Measurements from ENCODE around the gene CMSS1.

The CMSS1 gene

DNA sequence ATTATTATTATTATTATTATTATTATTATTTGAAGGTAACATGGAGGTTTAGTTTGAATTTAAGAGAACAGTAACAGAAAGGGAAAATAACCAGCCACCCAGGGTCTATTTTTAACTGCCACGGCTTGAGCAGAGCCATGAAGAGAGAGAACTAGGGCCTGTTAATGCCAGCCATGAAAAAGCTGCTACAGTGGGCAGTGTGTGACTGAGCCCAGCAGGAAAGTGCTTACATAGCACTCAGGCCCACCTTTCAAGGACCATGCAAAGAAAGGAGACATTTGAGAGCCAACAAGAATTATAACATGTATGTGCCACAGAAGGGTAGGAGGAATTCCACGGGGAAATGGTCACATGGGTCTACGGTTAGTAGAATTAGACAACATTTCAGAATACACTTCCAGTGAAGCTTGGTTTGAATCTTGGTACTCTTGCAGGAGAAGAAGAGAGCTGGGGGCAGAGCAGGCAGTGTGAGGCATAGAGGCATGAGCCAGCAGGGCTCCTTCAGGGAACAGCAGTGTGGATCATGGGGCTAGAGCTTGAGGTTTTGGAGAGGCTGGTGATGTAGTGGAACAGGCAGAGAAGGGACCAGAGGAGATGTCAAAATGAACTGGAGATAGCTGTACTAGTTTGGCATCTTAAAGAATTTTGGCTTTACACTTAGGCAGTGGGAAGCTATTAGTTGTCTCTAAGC, 140.7 kb downstream of the CMSS1 start:
- no peak for DNase-seq (ENCODE audit: low read depth, low spot score)

DNA sequence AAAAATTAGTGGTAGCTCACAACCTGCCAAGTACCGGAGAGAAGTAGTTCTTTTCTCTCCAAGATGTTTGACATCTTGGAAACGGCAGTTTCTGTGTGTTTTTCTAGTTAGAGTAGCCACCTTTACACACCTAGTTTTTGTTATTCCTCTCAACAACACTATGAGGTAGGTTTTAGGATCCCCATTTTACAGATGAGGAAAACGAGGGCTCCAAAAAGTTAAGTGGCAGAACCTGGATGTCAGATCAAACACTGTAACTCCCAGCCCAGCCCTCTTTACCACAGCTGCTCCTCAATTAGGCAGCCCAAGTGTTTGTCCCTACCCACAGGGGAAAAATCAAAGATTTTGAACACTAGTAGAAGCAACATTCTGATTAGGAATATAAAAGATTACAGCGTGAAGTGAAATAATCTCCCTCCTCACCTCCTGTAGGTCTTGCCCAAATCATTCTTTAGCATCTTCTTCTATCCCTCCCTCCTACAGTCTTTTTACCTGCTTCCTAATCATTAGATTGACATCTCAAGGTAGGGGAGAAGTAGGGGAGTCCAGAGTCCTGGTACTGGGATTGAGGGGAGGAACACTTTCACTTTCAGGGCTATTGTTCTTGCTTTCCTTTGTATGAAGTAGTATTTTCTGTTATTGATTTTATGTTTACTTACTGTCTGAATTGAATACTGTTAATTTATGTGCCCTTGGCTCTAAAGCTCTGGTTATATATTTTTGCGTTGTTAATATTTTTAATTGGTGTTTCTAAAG, 142.6 kb downstream of the CMSS1 start:
- no peak for DNase-seq (ENCODE audit: low read depth, low spot score)

- no peak for DNase-seq (ENCODE audit: low read depth, low spot score)
Measured at GRCh38 chr3:99960941-99961340, 143.3 kb downstream of the CMSS1 start.

DNA sequence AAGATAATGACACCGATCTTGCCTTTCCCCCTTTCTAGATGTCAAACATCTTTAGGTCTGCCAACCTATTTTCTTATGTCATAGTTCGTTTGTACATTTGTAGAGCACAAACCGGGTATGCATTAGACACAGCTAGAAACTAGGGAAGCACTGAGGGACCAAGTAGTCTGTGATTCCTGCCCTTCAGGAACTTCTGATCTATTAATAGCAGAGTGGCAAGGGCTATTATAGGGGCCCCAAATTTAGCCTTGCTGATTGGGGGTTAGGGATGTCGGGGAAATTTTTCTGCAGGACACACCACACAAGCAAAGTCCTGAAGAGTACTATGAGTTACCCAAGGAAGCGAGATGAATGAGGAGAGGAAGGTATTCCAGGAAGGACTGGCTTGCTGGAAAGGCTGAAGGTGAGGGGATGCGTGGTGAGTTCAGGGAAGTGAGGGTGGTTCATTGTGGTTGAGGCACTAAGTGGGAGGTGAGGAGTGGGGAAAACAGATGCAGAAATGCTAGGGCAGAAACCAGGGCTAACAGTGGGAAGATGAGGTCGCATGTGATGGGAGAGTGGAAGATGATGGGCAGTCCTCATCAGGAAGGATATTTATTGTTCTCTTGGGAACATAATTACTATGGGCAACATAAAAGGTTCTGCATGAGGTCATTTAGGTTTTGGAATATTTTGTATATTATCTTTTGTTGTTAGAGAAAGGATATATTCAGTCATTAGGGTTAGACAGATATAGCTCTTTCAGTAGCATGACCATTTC, 144.3 kb downstream of the CMSS1 start:
- no peak for DNase-seq (ENCODE audit: low read depth, low spot score)

GRCh38 chr3:99962703-99963102, 145.0 kb downstream of the CMSS1 start:
- no peak for DNase-seq (ENCODE audit: low read depth, low spot score)

DNA sequence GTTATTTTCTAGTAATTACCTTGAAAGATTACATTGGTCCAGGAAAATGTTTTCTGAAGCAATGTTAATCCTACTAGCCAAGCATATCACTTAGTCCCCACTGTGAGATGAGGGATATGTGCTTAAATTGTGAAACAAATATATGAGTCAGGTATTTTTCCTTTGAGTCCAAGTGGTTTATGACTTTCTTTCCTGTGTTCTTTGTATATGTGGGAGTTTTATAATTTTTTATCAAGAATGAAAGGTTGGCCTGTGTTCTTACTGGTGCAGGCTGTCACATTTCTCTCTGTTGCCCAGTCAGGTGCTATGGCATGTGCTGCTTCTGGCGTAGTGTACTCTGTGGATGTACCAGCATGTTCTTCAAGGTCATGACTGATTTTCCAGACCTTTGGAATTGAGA, 147.4 kb downstream of the CMSS1 start:
- DNase-seq (ENCODE audit: low read depth, low spot score), result no peak

- no peak for DNase-seq (ENCODE audit: low read depth, low spot score)
Measured at GRCh38 chr3:99965681-99966408, 148.2 kb downstream of the CMSS1 start.

DNA sequence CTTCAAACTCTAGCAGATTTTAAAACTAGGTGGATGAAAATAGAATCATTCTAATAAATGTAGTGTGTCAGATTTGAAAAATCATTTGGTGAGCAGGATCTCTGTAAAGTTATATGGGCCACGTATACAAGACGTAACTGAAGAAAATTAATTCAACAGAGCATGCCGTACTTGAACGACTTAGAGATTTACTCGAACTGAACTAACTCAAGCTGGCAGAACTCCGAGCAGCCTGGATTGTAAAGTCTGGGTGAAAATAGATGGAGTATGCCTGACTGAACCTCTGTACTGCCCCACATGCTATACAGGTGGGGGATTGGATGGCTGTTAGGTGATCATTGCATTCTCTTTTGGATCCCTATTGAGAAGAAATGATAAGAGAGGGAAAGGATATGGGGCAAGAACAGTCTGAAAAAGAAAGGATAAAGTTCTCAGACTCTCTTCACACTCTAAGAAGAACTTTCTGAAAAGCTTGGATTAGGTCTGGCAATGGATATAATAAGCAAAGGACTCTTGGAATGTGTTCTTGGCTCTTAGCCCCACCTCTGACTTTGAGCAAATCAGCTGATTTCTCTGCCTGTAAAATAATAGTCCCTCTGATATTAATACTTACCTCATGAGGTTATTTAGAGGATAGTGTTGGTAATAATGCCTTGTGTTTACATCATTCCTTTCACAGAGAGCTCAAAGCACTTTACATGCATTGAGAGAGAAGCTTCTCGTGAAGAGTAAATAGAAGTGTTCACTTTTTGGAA, 149.2 kb downstream of the CMSS1 start:
- no peak for DNase-seq (ENCODE audit: low read depth, low spot score)

- no peak for DNase-seq (ENCODE audit: low read depth, low spot score)
Measured at GRCh38 chr3:99967796-99968195, 150.1 kb downstream of the CMSS1 start.

GRCh38 chr3:99969136-99969535, 151.5 kb downstream of the CMSS1 start:
- DNase-seq (ENCODE audit: low read depth, low spot score), result no peak

GRCh38 chr3:99970198-99970597, 152.5 kb downstream of the CMSS1 start:
- no peak for DNase-seq (ENCODE audit: low read depth, low spot score)

- no peak for DNase-seq (ENCODE audit: low read depth, low spot score)
Measured at GRCh38 chr3:99971761-99972160, 154.1 kb downstream of the CMSS1 start.

DNA sequence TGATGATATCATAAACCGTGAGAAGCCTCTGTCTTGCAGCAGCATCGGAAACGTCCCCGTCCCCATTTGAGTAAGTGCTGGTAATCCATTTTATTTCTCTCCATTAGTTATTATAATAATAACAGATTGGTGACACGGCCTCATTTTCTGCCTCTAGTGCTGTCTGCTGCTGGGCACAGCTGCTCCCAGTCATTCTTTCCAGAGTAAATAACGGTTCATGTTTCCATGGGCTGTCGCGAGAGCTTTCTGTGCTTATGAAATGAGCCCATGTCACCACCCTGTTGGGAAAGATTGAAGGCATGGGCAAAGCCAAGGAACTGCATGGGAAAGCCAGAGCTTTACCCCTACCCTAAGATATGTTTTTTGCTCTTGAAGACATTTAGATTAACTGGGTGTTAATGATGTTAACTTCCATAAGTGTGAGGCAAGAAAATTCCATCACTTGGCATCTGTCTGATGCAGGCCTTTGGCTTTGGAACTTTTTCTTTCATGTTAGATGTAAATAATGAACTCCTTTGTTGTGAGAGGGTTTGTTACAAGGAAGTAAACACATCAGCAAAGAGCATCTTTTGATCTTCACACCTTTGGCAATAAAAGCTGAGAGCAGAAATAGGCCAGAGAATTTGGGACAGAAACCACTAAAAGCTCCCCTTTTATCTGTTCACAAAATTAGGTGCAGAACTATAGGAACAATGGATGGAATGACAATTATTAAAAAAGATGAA, 154.9 kb downstream of the CMSS1 start:
- DNase-seq (ENCODE audit: low read depth, low spot score), result no peak

GRCh38 chr3:99974989-99975388, 157.3 kb downstream of the CMSS1 start:
- no peak for DNase-seq (ENCODE audit: low read depth, low spot score)

DNA sequence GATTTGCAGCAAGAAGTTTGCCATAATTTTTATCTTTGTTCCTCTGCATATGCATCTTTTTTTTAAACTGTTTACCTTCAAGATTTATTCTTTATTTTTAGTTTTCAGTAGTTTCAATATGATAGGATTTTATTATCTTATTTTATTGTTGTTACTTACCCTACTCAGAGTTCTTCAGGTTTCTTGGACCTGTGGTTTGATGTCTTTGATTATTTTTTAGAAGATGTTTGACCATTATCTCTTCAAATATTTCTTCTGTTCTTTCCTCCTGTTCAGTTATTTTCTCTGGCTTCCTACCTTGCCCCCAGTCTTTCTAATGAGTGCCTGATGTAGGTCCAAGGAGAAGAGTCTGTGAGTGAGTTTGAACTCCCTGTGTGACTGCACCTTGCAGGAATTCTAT, 158.9 kb downstream of the CMSS1 start:
- DNase-seq (ENCODE audit: low read depth, low spot score), result no peak

DNA sequence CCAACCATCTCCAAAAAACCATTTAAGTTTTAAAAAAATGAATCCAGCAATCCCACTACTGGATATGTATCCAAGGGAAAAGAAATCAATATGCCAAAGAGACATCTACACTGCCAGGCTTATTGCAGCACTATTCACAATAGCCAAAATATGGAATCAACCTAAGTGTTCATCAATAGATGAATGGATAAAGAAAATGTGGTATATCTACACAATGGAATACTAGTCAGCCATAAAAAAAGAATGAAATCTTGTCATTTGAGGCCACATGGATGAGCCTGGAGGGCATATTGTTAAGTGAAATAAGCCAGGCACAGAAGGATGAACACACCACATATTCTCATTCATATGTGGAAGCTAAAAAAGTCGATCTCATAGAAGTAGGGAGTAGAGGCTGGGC, 160.6 kb downstream of the CMSS1 start:
- DNase-seq (ENCODE audit: low read depth, low spot score), result no peak

DNA sequence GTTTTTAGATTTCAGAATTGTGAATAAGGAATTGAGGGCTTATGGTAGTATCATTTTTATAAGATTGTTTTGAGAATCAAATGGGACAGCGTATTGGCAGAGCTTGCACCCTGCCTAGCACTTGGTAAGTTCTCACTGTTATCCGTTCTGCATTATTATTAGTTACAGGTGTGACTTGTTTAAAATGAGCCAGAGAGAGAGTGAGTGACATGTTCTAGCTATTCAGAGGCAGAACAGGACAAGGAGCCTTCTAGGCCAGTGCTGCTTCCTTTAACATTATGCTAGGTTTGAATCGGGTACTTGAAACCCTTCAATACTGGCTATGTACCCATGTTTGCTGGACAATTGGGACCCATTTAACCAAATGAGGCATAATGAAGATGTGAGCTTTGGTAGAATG, 162.9 kb downstream of the CMSS1 start:
- no peak for DNase-seq (ENCODE audit: low read depth, low spot score)

GRCh38 chr3:99981138-99981537, 163.5 kb downstream of the CMSS1 start:
- DNase-seq (ENCODE audit: low read depth, low spot score), result no peak

DNA sequence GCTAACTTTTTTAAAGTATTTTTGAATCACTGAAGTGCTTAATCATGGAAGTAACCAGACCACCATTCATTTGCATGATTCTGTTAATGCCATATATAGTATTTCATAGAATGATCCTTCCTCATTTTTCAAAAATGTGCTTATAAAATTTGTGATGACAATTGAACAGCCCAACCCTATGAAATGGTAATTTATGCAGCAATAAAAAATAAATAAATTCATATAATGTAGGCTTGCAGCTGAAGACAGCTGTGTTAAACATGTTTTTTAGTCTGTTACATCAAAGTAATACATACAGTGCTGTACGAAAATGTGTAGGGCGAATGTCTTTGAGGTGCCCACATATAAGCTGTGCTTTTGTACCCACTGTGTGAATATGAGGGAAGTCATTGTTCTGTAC, 165.0 kb downstream of the CMSS1 start:
- DNase-seq (ENCODE audit: low read depth, low spot score), result no peak

GRCh38 chr3:99984139-99984538, 166.5 kb downstream of the CMSS1 start:
- DNase-seq (ENCODE audit: low read depth, low spot score), result no peak

GRCh38 chr3:99984668-99985067, 167.0 kb downstream of the CMSS1 start:
- DNase-seq (ENCODE audit: low read depth, low spot score), result no peak
